SK-N-DZ (cell line): ENCODE results near the gene OLA1. TPM values are rescaled to one million over a fixed set of nuclear protein-coding genes. Genes with fewer than 3 reads are reported as not detected.
"Not testable (repeated sequence)": the region's sequence is repeated elsewhere in the genome, so short reads cannot be mapped to it uniquely, and the experiment has no call there.

Source experiments
- DNase-seq: peaks from one replicate; pipeline ENCODE4 v3.0.0-alpha.2; 2015; ENCODE audit warnings: low spot score
- polyA plus RNA-seq, 2 experiments: library from polyadenylated mRNA; depleted of rRNA; stranded (reverse); fragments of >200 nt; gene quantifications; 2 replicates each; pipeline ENCODE4 v1.2.3, GENCODE V29; 2014

Gene OLA1
- 99.4 and 108 TPM in 2 replicates for polyA plus RNA-seq (2014; cell fraction: cytosol; rRNA removed)
- polyA plus RNA-seq (2014; cell fraction: nucleus; rRNA removed), result 59.4 and 62.6 TPM in 2 replicates

- peak; percentile 93 for DNase-seq
Measured at GRCh38 chr2:174248187-174248997, at the start of gene OLA1. Gene OLA1, minus strand, starts transcription at chr2:174248532. Its CDS starts 1,717 bp downstream, at chr2:174246815.

DNA sequence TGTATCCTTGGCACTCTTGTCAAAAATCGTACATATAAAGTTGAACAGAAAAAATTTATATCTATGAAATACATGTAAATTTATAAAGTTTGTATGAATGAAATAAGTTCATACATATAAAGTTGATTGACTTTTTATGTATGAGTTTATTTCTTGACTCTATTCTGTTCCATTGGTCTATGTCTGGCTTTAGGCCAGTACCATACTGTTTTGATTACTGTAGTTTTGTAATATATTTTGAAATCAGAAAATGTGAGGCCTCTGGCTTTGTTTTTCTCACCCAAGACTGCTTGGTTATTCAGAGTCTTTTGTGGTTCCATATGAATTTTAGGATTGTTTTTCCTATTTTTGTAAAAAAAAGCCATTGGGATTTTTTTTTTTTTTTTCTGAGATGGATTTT is 44.6 kb upstream of the OLA1 start:
- DNase-seq, result no peak

GRCh38 chr2:174286172-174286571 is 37.8 kb upstream of the OLA1 start:
- no peak for DNase-seq

- DNase-seq, result no peak
Measured at GRCh38 chr2:174282441-174282840, 34.1 kb upstream of the OLA1 start.

- no peak for DNase-seq
Measured at GRCh38 chr2:174281736-174282135, 33.4 kb upstream of the OLA1 start.

GRCh38 chr2:174280596-174280995 is 32.3 kb upstream of the OLA1 start:
- no peak for DNase-seq

DNA sequence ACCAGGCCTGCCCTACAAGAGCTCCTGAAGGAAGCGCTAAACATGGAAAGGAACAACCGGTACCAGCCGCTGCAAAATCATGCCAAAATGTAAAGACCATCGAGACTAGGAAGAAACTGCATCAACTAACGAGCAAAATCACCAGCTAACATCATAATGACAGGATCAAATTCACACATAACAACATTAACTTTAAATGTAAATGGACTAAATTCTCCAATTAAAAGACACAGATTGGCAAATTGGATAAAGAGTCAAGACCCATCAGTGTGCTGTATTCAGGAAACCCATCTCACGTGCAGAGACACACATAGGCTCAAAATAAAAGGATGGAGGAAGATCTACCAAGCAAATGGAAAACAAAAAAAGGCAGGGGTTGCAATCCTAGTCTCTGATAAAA is 21.9 kb upstream of the OLA1 start:
- DNase-seq, result not testable (repeated sequence)

DNA sequence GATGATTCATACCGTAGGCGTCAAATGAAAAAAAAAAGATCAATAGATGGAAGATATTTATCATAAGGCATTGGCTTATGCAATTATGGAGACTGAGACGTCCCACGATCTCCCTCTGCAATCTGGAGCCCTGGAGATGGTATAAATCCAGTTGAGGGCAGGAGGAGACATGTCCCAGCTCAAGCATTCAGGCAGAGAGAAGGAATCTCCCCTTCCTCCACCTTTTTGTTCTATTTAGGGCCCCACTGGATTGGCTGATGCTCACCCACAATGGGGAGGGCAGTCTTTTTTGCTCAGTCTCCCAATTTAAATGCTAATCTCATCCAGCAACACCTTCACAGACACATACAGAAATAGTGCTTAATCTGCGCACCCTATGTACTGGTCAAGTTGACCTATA is 18.0 kb upstream of the OLA1 start:
- no peak for DNase-seq

DNA sequence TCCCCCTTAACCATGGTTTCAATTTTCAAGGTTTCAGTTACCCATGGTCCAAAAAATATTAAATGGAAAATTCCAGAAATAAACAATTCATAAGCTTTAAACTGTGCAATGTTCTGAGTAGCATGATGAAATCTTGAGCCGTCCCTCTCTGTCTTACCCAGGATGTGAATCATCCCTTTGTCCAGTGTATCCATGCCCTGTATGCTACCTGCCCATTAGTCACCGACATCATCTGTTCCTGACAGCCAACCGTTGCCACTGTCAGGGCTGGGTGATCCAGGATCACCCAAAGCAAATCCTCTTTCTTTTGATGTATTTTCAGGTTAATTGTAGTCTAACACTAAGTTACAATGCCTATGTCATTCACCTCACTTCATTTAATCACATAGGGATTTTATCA is 15.7 kb upstream of the OLA1 start:
- DNase-seq, result no peak

- DNase-seq, result no peak
Measured at GRCh38 chr2:174259981-174260380, 11.6 kb upstream of the OLA1 start.

DNA sequence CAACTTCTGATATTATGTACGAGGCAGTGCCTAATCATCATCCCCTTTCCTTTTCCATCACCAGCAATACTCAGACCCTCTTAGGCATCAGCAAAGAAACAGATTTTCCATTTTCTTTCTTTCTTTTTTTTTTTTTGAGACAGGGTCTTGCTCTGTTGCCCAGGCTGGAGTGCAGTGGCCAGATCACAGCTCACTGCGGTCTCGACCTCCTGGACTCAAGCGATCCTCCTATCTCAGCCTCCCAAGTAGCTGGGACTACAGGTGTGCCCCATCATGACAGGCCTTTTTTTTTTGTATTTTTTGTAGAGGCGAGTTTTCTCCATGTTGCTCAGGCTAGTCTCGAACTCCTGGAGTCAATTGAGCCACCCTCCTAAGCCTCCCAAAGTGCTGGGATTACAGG is 5.9 kb upstream of the OLA1 start:
- DNase-seq, result no peak

- DNase-seq, result no peak
Measured at GRCh38 chr2:174248998-174249592, 763 bp upstream of the OLA1 start.

DNA sequence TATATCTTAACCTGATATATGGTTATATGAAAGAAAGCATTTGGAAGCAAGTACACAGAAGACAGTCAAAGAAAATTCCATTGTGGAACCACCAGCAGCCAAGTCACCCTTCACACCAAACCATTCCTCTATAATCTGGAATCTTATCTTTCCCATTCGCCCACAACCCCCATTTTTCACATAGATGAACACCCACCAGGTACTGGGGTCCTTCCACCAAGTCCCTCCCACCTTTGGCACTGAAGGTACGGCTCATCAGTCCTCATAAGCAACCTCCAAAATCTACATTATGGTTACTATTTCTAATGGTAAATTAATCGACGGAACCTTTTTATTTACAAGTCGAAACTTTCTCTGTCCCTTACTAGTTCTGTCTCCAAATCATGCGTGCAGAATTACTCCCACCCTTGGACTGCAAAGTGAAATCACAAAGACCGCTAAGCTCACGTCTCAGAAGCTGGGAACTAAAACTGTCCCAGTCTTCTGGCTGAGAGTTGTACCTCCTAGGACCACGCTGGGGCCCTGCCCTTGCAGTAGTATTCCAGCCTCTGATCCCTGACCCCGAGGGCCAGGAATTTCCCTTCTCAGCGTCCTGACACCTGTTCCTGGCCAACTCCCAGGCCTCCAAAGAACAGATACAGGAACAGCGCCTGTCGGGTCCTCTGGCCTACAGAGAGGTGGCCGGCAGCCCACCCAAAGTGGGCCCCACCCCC is 702 bp downstream of the OLA1 start:
- no peak for DNase-seq

DNA sequence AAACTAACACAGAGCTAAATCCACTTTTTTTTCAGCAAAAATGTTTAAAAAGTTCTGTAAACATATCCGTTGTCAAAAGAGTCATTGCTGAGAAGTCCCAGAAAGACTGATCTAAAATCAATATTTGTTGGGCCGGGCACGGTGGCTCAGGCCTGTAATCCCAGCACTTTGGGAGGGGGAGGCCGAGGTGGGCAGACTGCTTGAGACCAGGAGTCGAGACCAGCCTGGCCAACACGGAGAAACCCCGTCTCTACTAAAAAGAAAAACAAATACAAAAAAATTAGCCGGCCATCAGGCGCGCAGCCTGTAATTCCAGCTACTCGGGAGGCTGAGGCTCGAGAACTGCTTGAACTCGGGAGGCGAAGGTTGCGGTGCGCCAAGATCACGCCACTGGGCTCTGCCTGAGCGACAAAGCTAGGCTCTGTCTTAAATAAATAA is 1.4 kb downstream of the OLA1 start:
- DNase-seq, result peak; percentile 27

DNA sequence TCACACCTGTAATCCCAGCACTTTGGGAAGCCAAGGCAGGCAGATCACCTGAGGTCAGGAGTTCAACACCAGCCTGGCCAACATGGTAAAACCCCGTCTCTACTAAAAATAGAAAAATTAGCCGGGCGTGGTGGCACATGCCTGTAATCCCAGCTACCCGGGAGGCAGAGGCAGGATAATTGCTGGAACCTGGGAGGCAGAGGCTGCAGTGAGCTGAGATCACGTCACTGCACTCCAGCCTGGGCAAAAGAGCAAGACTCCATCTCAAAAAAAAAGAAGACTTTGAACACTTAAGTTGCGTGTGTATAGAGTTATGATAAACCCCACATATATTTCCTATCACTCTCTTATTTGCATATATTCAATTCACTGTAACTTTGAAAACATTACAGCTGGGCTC is 2.7 kb downstream of the OLA1 start:
- not testable (repeated sequence) for DNase-seq

DNA sequence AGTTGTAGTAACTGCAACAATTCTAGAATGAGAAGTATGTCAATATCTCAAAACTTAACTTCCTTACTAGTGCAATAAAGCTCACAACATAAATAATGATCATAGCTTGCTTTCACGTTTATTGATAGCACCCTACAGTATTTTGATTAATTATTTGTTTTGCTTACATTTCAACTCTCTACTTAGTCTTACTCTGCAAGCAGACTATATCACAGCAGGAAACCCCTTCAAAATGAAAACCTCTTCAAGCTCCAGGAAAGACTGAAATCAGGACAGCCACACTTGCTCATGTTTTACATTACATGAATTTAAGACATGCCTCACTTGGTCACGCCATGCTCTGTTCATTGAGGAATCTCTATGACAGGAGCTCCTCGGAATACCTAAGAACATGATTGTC is 3.3 kb downstream of the OLA1 start:
- no peak for DNase-seq

DNA sequence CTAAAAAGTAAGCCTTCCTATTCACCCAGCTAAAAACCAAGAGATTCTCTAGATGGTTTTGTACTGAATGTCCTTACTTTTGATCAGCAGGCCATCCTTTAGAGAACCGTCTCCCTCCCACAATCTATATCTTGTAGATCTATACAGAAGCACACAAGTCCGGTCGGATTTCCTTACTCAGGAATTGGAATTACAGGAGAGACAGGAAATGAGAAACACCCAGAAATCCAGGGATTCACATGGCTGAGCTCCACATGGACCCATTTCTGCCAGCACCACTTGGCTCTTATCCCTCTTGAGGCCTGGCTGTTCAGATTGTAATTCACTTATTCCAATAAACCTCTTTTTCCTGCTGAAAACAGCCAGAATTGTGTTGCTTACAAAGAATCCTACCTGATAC is 4.5 kb downstream of the OLA1 start:
- no peak for DNase-seq

- DNase-seq, result no peak
Measured at GRCh38 chr2:174240097-174240496, 8.2 kb downstream of the OLA1 start.

- no peak for DNase-seq
Measured at GRCh38 chr2:174236429-174236828, 11.9 kb downstream of the OLA1 start.

GRCh38 chr2:174235680-174236079 is 12.7 kb downstream of the OLA1 start:
- no peak for DNase-seq

DNA sequence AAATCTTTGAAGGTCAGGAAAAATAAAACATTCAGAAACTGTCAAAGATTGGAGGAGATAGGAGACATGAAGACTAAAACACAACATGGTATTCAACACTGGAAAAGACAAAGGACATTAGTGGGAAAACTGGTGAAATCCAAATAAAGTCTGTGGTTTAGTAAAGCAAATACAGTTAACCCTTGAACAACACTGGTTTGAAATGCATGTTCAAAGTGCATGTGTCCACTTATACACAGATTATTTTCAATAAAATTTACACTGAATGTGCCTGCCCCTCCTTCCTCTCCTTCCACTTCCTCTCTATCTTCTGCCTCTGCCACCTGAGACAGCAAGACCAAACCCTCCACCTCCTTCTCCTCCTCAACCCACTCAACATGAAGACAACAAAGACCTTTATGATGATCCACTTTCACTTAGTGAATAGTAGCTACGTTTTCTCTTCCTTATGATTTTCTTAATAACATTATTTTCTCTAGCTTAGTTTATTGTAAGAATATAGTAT is 14.5 kb downstream of the OLA1 start:
- DNase-seq, result no peak

DNA sequence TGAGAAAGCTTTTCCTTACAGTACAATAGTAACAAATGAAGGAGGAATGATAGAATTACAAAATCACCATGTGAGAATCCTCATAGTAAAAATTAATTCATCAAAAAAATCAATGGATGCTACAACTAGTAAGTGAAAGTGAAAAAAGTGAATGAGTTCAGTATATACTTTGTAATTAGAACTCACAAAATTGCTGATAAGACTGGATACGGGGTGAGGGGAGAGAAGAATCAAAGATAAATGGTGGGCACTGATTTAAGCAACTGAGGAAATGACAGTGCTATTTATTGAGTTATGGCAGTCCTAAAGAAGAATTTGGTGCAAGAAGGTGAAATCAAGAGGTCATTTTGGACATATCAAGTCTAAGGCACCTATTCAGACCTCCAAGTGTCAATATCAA is 20.6 kb downstream of the OLA1 start:
- DNase-seq, result no peak
